ENCODE results near the gene PPP2R2D. TPM values are rescaled to one million over a fixed set of nuclear protein-coding genes. Genes with fewer than 3 reads are reported as not detected.

Gene PPP2R2D
- total RNA-seq: 23.5 and 29.3 TPM in 2 replicates

GRCh38 chr10:131900350-131901152 is at the start of gene PPP2R2D:
PPP2R2D (plus strand) TSS chr10:131901008; CDS start chr10:131901149, 141 bp downstream.

GRCh38 chr10:131981429-131982184 is 80.8 kb downstream of the PPP2R2D start, which contains the start of gene BNIP3:
BNIP3 (minus strand) TSS chr10:131981923; CDS start chr10:131981806, 117 bp downstream.

Other genes starting within 250 kb of the PPP2R2D start
- gene BNIP3, start 80.9 kb downstream of the PPP2R2D start, total RNA-seq: 200 and 232 TPM in 2 replicates
- gene JAKMIP3, start 164.9 kb downstream of the PPP2R2D start, total RNA-seq: 0.11 and 0.25 TPM in 2 replicates

Data from uterine smooth muscle cell (primary cell).